Measurements from ENCODE around the gene KHDRBS2.

The KHDRBS2 gene

DNA sequence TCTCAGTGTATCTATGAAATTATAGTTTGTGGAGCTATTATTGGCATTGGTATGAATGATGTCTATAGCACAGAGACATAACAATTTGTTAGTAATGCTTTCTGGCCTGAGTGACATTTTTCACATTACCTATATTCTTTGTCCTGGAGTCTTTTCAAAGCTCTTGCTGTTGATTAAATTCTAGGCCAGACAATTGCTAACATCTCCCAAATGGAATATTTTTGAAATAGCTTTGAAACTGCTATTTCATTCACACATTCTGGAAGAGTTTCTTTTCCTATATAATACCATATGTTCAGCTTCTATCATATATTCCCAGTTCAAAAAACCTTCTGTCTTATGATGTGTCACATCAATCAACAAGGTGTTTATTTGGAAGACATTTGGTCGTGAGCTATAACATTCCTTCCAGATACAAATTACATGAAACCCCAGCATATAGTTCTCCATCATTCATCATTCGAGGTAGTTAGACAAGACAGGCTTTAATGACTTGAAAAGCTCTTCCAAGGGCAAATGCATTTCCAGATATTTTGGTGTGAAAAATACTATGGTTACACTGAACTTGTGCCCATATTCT is 452.8 kb downstream of the KHDRBS2 start:
- DNase-seq (ENCODE audit: low read depth in 1 of 2, low spot score in 1 of 2) = no peak
- no peak for TF ChIP-seq CTCF (IDR thresholded peaks at IDR 0.05; ENCODE audit: insufficient read depth, low read length)
- no peak for TF ChIP-seq GABPA (IDR thresholded peaks at IDR 0.05; ENCODE audit: low read depth)
- TF ChIP-seq POLR2AphosphoS5 (IDR thresholded peaks at IDR 0.05; ENCODE audit: low read depth) = no peak
- TF ChIP-seq, protein P1, sequence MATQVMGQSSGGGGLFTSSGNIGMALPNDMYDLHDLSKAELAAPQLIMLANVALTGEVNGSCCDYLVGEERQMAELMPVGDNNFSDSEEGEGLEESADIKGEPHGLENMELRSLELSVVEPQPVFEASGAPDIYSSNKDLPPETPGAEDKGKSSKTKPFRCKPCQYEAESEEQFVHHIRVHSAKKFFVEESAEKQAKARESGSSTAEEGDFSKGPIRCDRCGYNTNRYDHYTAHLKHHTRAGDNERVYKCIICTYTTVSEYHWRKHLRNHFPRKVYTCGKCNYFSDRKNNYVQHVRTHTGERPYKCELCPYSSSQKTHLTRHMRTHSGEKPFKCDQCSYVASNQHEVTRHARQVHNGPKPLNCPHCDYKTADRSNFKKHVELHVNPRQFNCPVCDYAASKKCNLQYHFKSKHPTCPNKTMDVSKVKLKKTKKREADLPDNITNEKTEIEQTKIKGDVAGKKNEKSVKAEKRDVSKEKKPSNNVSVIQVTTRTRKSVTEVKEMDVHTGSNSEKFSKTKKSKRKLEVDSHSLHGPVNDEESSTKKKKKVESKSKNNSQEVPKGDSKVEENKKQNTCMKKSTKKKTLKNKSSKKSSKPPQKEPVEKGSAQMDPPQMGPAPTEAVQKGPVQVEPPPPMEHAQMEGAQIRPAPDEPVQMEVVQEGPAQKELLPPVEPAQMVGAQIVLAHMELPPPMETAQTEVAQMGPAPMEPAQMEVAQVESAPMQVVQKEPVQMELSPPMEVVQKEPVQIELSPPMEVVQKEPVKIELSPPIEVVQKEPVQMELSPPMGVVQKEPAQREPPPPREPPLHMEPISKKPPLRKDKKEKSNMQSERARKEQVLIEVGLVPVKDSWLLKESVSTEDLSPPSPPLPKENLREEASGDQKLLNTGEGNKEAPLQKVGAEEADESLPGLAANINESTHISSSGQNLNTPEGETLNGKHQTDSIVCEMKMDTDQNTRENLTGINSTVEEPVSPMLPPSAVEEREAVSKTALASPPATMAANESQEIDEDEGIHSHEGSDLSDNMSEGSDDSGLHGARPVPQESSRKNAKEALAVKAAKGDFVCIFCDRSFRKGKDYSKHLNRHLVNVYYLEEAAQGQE (IDR thresholded peaks at IDR 0.05; ENCODE audit: insufficient replicate concordance, low read depth) = no peak
- TF ChIP-seq SPI1 (IDR thresholded peaks at IDR 0.05; ENCODE audit: borderline replicate concordance, low read depth) = no peak
- no peak overlapping the region for H3K27ac ChIP-seq (replicated peaks)
- H3K4me3 ChIP-seq (replicated peaks; ENCODE audit: insufficient read depth, low read length) = no peak overlapping the region
- no peaks in the 10 kb centered on the region for H3K27me3 ChIP-seq (ENCODE audit: insufficient read depth, poor library complexity, severe bottlenecking)

GRCh38 chr6:61817716-61818115 is 468.3 kb downstream of the KHDRBS2 start:
- DNase-seq (ENCODE audit: low read depth in 1 of 2, low spot score in 1 of 2) = no peak
- no peak overlapping the region for H3K4me3 ChIP-seq (replicated peaks; ENCODE audit: insufficient read depth, low read length)
- TF ChIP-seq, protein P1 (IDR thresholded peaks at IDR 0.05; ENCODE audit: insufficient replicate concordance, low read depth) = no peak
- no peak for TF ChIP-seq SPI1 (IDR thresholded peaks at IDR 0.05; ENCODE audit: borderline replicate concordance, low read depth)
- no peak for TF ChIP-seq GABPA (IDR thresholded peaks at IDR 0.05; ENCODE audit: low read depth)
- TF ChIP-seq POLR2AphosphoS5 (IDR thresholded peaks at IDR 0.05; ENCODE audit: low read depth) = no peak
- no peak for TF ChIP-seq CTCF (IDR thresholded peaks at IDR 0.05; ENCODE audit: insufficient read depth, low read length)
- H3K27me3 ChIP-seq (ENCODE audit: insufficient read depth, poor library complexity, severe bottlenecking) = no peaks in the 10 kb centered on the region
- no peak overlapping the region for H3K27ac ChIP-seq (replicated peaks)

DNA sequence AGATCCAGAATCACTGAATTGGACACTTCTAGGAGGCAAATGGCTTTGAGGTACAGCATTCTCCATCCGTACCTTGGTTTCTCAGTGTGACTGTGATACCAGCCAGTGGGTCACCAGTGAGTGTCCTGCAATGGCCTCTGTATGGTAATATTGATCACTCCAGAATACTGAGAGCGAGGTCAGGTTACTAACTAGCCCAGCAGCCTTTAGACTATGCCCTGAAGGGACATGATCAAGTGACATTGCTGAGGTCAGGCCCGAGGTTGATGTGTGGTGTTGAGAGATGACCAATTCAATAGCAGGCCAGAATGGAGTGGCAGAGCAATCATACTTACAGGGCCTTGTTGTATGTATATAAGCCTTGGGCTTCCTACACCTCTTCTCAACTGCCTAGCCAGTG is 476.0 kb downstream of the KHDRBS2 start:
- H3K27me3 ChIP-seq (ENCODE audit: insufficient read depth, poor library complexity, severe bottlenecking) = no peaks in the 10 kb centered on the region
- TF ChIP-seq CTCF (IDR thresholded peaks at IDR 0.05; ENCODE audit: insufficient read depth, low read length) (no peak), SPI1 (IDR thresholded peaks at IDR 0.05; ENCODE audit: borderline replicate concordance, low read depth) (no peak)
- TF ChIP-seq, protein P1 (IDR thresholded peaks at IDR 0.05; ENCODE audit: insufficient replicate concordance, low read depth) = no peak
- no peak overlapping the region for H3K4me3 ChIP-seq (replicated peaks; ENCODE audit: insufficient read depth, low read length)
- H3K27ac ChIP-seq (replicated peaks) = no peak overlapping the region
- DNase-seq (ENCODE audit: low read depth in 1 of 2, low spot score in 1 of 2) = no peak
